Pancreas (tissue), 10 donors: Measurements from ENCODE around the gene TAF15. TPM values are rescaled to one million over a fixed set of nuclear protein-coding genes. Genes with fewer than 3 reads are reported as not detected.

Experiments used
- ATAC-seq, 4 donors: fragments of 200-7000 bp; cut with Tn5 transposase; one replicate each; pipeline versions ENCODE4 v1.8.0 to v1.9.1; 2020; ENCODE audit warnings: mild to moderate bottlenecking in 4 of 4, moderate library complexity in 4 of 4
- DNase-seq, 6 donors: peaks; one replicate each; pipeline ENCODE4 v3.0.0-alpha.2; 2020
- FAIRE-seq: peaks from 2 replicates; lab custom pipeline; 2012; peaks lifted over from hg19 to GRCh38; lab: Jason Lieb, UNC
- H3K27ac ChIP-seq, 4 donors: fragments of 200-600 bp; sonication (generic); 1 replicate in 3 of 4; 2 replicates in 1 of 4; pipeline versions ENCODE4 v1.5.0 to v1.8.0; 2020
- H3K27me3 ChIP-seq, 4 donors: fragments of 200-600 bp; one replicate each; pipeline ENCODE4 v1.8.0; 2021
- H3K36me3 ChIP-seq, 3 donors: fragments of 200-600 bp; sonication (generic) in 1 of 3; one replicate each; pipeline versions ENCODE4 v1.5.0 to v1.8.0; 2020 to 2021
- H3K4me1 ChIP-seq, 3 donors: fragments of 200-600 bp; one replicate each; pipeline ENCODE4 v1.8.0; 2021
- H3K4me3 ChIP-seq, 4 donors: fragments of 200-600 bp; sonication (generic) in 2 of 4; one replicate each; pipeline versions ENCODE4 v1.5.0 to v1.8.0; 2020 to 2021
- H3K9me3 ChIP-seq, 4 donors: fragments of 200-600 bp; one replicate each; pipeline ENCODE4 v1.8.0; 2021
- WGBS, 2 donors: extraction: QIAGEN DNeasy Blood & Tissue Kit; methylation state at CpG; one replicate each; pipeline ENCODE4 v1.1.7; 2013; 5-methylcytosine and 5-hydroxymethylcytosine counted together
- intact Hi-C, 3 donors: fragments of 100-400 bp; cut with DNase I; formaldehyde crosslinking; loops; one replicate each; pipeline versions ENCODE4 v1.11.1 to v1.14.2; 2022
- polyA plus RNA-seq, 2 donors: library from polyadenylated mRNA; stranded (reverse); fragments of 200-250 nt; gene quantifications; one replicate each; pipeline ENCODE4 v1.2.3, GENCODE V29; 2013
- total RNA-seq, 6 donors: library from RNA; stranded (reverse); fragmentation: NEBNext Ultra II Directional in 4 of 6; extraction: Animal tissue kit (Norgen Biotek cat#: 25700) in 4 of 6; gene quantifications; one replicate each; pipeline versions ENCODE4 v1.2.1 to v1.2.4, GENCODE V29; 2021 to 2023
- TF ChIP-seq, protein P1 (sequence below), 4 donors: fragments of 200-600 bp; sonication (generic) in 3 of 4; IDR thresholded peaks; one replicate each; pipeline versions ENCODE4 v1.5.0 to v1.8.0; 2021; ENCODE audit warnings: antibody characterized with exemption in 4 of 4
- donor health status: healthy with polysubstance abuse.
- donor health status: DM: no; HTN: no; CAD: no; lungs with moderate emphysema.
- donor health status: DM: no; HTN: no; CAD: no.
- donor health status: control.
- donor health status: control.
- donor health status: Bipolar disorder and iron deficiency.
- donor health status: DM: yes; HTN: yes; CAD: no.
- donor health status: DM: no; HTN: no; CAD: no.
- donor health status: DM: no; HTN: no; CAD: no.
- donor health status: DM: yes; HTN: yes; CAD: no.

The TAF15 gene
- total and polyA plus RNA-seq, 8 donors = 62.9 to 88.1 (median 73.9) TPM

DNA sequence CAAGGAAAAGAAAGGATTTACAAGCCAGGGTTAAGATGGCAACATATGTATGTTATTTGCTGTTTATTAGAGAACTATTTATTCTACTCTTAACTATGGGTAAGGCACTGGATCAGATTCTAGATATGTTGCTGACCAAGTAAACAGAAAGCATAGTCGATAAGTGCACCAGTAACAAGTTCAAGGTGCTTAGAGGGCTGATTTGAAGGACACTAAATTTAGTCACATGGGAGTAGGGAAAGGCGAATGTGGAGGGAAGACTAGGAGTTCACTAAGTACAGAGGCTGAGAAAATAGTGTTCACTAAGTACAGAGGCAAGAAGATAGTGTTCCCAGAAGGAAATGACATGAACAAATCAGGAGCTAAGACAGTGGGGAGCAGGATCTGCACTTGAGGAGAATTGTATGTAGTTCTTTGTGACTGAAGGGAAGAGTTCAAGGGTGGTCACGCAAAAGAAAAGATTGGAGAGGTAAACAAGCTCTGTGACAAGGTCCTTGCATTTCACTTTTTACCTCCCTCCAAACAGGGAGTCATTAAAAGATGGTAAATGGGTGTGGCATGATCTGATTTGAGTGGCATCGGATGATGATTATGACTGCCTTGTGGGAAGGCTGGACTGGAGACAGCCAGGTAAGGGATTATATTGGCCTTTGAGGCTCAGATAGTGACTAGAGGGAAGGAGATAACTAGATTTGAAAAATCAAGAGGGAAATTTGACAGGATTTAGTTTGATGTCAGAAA, 38.5 kb downstream of the TAF15 start:
- H3K9me3 ChIP-seq = no peaks in the 10 kb centered on the region
- H3K27ac ChIP-seq = no peak overlapping the region
- peaks cover under 1 to 52% (median 22%) of the 10 kb centered on the region in 3 donors for H3K36me3 ChIP-seq
- FAIRE-seq = no peak
- intact Hi-C loops = no loop called here
- no peak for ATAC-seq
- DNase-seq = no peak
- no peaks in the 10 kb centered on the region for H3K4me1 ChIP-seq
- WGBS, 2 donors = 68 to 69% methylated on average over 4 of the region's 4 CpGs
- no peaks in the 10 kb centered on the region for H3K27me3 ChIP-seq
- no peak overlapping the region for H3K4me3 ChIP-seq
- TF ChIP-seq, protein P1, sequence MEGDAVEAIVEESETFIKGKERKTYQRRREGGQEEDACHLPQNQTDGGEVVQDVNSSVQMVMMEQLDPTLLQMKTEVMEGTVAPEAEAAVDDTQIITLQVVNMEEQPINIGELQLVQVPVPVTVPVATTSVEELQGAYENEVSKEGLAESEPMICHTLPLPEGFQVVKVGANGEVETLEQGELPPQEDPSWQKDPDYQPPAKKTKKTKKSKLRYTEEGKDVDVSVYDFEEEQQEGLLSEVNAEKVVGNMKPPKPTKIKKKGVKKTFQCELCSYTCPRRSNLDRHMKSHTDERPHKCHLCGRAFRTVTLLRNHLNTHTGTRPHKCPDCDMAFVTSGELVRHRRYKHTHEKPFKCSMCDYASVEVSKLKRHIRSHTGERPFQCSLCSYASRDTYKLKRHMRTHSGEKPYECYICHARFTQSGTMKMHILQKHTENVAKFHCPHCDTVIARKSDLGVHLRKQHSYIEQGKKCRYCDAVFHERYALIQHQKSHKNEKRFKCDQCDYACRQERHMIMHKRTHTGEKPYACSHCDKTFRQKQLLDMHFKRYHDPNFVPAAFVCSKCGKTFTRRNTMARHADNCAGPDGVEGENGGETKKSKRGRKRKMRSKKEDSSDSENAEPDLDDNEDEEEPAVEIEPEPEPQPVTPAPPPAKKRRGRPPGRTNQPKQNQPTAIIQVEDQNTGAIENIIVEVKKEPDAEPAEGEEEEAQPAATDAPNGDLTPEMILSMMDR (IDR thresholded peaks at IDR 0.05) = no peak

DNA sequence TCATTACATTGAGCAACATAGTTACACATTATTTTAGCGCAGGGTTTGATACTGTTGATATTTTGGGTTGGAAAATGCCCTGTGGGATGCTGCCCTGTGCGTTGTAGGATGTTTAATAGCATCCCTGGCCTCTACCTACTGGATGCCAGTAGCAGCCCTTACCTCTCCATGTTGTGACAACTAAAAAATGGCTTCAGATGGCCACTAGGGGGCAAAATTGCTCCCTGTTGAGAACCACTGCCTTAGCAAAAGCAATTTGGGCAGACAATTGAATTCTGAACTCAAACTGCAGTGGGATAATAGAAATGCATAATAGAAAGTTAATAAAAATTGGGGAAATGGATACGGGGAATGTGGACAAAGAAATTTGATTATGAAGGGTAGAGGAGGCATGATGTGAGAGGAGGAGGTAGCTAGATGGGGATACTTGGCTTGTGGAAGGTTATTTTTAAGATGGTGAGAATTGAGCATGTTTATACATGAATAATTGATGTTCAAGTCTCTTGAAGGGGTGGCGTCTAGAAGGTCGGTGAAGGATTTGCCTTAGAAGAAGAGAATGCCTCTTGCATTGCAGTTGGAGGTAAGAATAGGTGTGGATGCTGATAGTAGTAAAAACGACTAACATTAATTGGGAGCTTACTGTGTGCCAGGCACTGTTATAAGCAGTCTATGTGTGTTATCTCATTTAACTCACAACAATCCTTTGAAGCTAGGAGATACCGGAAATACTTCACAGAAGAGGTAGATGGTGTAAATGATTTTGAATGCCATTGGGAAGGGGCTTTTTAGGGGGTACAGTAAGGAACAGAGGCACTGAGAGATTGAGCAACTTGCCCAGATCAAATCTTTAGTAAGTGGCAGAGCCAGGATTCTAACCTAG, 40.4 kb downstream of the TAF15 start:
- Histone ChIP-seq H3K9me3 (no peaks in the 10 kb centered on the region), H3K27me3 (no peaks in the 10 kb centered on the region), H3K27ac (no peak overlapping the region), H3K4me3 (no peak overlapping the region), H3K4me1 (no peaks in the 10 kb centered on the region), H3K36me3 (peaks cover 0 to 34% (median 22%) of the 10 kb centered on the region in 3 donors)
- ATAC-seq = peak; percentile 43 to 74 (median 60)
- TF ChIP-seq, protein P1 (IDR thresholded peaks at IDR 0.05) = peak; percentile 41 to 78 (median 64)
- DNase-seq = peak in 2 of 6 donors; percentile 11 to 33
- FAIRE-seq = no peak
- intact Hi-C loops = no loop called here
- 68 to 80% methylated on average over 7 of the region's 7 CpGs for WGBS, 2 donors

DNA sequence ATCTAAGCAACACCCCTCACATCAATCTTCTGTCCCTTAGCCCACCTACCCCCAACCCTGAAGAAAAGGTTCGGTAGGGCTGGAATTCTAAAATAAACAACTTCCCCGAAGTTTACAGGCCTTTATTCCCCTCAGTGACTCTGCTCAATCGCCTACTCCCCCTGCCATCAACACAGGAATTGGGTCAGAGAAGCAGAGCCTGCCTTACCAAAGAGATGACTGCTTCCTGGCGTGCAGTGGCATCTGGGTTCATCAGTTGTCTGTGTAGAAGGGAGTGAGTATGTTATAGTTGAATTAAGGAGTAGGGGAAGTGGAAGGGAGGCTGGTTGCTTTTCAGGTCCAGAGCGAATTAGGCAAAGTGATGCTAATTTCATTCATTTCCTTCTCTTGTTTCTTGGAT, 46.7 kb downstream of the TAF15 start:
- no peak for ATAC-seq
- no peak for FAIRE-seq
- Histone ChIP-seq H3K27me3 (no peaks in the 10 kb centered on the region), H3K9me3 (no peaks in the 10 kb centered on the region), H3K4me3 (no peak overlapping the region), H3K36me3 (no peaks in the 10 kb centered on the region), H3K27ac (no peak overlapping the region), H3K4me1 (no peaks in the 10 kb centered on the region)
- intact Hi-C loops = no loop called here
- TF ChIP-seq, protein P1 (IDR thresholded peaks at IDR 0.05) = no peak
- WGBS, 2 donors = 80 to 82% methylated on average over 5 of the region's 5 CpGs
- no peak for DNase-seq

DNA sequence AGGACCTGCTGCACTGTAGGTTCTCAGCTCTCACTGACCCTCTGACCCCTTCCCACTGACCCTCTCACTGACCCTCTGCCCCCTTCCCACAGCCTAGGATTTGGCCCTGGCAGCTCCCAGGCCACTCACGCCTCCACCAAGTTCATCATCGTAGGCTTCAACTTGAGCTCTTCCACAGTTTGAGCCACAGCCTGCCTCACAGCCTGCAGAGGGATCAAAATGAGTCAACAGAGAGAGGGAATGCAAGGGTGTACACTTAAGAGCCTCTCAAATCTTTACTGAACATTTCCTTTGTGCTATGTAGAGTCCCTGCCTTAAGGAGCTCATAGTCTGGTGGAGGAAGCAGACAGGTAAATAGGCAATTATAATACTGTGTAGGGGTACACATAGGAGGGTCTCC, 47.3 kb downstream of the TAF15 start:
- Histone ChIP-seq H3K4me1 (no peaks in the 10 kb centered on the region), H3K9me3 (no peaks in the 10 kb centered on the region), H3K36me3 (no peaks in the 10 kb centered on the region), H3K27ac (no peak overlapping the region), H3K27me3 (no peaks in the 10 kb centered on the region), H3K4me3 (no peak overlapping the region)
- intact Hi-C loops = no loop called here
- DNase-seq (no peak), FAIRE-seq (no peak), ATAC-seq (no peak)
- WGBS, 2 donors = 95 to 99% methylated on average over 2 of the region's 2 CpGs
- TF ChIP-seq, protein P1 (IDR thresholded peaks at IDR 0.05) = no peak
